ENCODE results near the gene GFER.

The GFER gene

DNA sequence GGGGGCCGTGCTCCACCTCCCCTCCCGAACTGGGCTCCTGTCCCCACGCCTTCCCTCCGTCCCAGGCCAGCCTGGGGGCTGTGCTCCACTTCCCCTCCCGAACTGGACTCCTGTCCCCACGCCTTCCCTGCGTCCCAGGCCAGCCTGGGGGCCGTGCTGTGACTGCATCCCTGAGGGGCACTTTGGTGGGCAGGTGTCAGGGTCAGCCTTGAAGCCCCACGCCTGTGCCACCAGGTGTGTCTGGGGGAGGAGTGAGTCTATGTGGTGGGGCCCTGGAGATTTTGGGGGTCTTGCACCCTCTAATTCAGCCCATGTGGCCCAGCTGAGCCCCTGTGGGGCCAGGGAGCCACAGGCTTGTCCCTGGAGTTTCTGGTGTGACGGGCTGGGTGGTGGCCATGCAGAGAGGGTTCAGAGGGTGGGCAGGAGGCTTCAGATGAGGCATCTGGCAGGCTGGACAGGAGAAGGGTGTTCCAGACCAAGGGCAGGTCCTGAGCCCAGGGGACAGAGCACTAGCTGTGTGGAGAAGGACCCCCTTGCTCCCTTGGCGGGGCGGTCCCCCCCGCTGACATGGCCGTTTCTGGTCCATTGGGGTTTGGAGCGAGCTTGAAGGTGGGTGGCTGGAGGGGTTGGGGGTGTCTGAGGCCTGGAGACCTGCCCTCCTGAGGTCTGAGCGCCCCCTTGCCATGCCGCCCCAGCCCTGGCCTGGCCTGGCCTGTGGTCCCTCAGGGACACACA lies 50.9 kb downstream of the GFER start:
- Histone ChIP-seq H3K27me3 (ENCODE audit: insufficient read depth, low read length, poor library complexity) (no peaks in the 10 kb centered on the region), H3K27ac (ENCODE audit: low read length) (no peak overlapping the region), H3K4me3 (ENCODE audit: low read depth in 1 of 2, low read length in 2 of 2) (no peak overlapping the region), H2AFZ (ENCODE audit: low read depth, low read length) (no peak overlapping the region), H3K9ac (ENCODE audit: low read depth, low read length) (no peak overlapping the region), H4K20me1 (ENCODE audit: insufficient read depth, low read length) (0 out of 2 replicates have a peak, but pooled peaks cover 3% of the 10 kb centered on the region), H3K4me1 (ENCODE audit: insufficient read depth, low read length) (no peaks in the 10 kb centered on the region), H3K36me3 (ENCODE audit: insufficient read depth, low read length) (no peaks in the 10 kb centered on the region), H3K4me2 (ENCODE audit: insufficient read depth, low read length) (no peak overlapping the region), H3K9me3 (ENCODE audit: insufficient read depth, low read length, severe bottlenecking) (no peaks in the 10 kb centered on the region), H3K79me2 (ENCODE audit: insufficient read depth, low read length) (no peaks in the 10 kb centered on the region)
- ATAC-seq (ENCODE audit: insufficient read depth, low read depth) (no peak), DNase-seq (no peak)
- no peak for TF ChIP-seq EZH2 (IDR thresholded peaks at IDR 0.05; ENCODE audit: borderline replicate concordance, low read depth, low read length, severe bottlenecking)
- TF ChIP-seq, protein P1, sequence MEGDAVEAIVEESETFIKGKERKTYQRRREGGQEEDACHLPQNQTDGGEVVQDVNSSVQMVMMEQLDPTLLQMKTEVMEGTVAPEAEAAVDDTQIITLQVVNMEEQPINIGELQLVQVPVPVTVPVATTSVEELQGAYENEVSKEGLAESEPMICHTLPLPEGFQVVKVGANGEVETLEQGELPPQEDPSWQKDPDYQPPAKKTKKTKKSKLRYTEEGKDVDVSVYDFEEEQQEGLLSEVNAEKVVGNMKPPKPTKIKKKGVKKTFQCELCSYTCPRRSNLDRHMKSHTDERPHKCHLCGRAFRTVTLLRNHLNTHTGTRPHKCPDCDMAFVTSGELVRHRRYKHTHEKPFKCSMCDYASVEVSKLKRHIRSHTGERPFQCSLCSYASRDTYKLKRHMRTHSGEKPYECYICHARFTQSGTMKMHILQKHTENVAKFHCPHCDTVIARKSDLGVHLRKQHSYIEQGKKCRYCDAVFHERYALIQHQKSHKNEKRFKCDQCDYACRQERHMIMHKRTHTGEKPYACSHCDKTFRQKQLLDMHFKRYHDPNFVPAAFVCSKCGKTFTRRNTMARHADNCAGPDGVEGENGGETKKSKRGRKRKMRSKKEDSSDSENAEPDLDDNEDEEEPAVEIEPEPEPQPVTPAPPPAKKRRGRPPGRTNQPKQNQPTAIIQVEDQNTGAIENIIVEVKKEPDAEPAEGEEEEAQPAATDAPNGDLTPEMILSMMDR (IDR thresholded peaks at IDR 0.05; ENCODE audit: borderline replicate concordance, extremely low read depth, low read length, poor library complexity, severe bottlenecking), result no peak

DNA sequence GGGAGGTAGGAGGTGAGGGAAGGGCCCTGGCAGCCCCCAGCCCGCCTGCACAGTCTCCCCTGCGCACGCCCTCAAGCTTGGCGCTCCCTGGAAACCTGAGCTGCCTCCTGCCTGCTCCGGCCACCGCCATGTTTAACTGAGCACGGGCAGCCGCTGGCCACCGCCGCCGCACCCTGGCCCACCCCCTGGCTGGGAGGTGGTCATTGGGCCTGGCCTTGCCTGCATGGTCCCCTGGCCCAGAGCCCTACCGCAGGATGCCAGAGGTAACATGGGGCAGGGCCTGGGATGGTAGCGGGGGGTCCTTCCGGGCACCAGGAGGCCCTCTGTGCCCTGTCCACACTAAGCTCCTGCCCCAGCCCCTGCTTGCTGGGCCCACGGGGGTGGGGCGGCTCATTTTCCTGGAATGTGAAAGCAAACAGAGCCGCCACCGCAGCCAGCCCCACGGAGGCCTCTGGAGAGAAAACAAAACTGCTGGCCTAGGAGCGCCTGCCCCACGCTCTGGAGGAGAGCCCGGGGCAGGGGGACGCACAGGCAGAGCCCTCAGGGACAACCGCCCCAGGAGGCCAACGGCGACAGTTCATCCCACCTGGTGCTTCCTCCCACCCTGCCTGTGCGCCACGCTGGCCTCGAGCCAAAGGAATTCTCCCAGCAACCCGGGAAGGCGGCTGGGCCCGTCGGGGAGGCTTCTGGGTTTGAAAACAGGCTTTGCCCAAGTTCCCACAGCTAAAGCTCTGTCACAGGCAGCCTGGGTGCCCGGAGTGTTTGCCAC lies 51.6 kb downstream of the GFER start:
- Histone ChIP-seq H2AFZ (ENCODE audit: low read depth, low read length) (no peak overlapping the region), H3K27me3 (ENCODE audit: insufficient read depth, low read length, poor library complexity) (no peaks in the 10 kb centered on the region), H4K20me1 (ENCODE audit: insufficient read depth, low read length) (0 out of 2 replicates have a peak, but pooled peaks cover 3% of the 10 kb centered on the region), H3K27ac (ENCODE audit: low read length) (no peak overlapping the region), H3K4me3 (ENCODE audit: low read depth in 1 of 2, low read length in 2 of 2) (no peak overlapping the region), H3K9ac (ENCODE audit: low read depth, low read length) (no peak overlapping the region), H3K9me3 (ENCODE audit: insufficient read depth, low read length, severe bottlenecking) (no peaks in the 10 kb centered on the region), H3K4me2 (ENCODE audit: insufficient read depth, low read length) (no peak overlapping the region), H3K79me2 (ENCODE audit: insufficient read depth, low read length) (no peaks in the 10 kb centered on the region), H3K36me3 (ENCODE audit: insufficient read depth, low read length) (no peaks in the 10 kb centered on the region), H3K4me1 (ENCODE audit: insufficient read depth, low read length) (no peaks in the 10 kb centered on the region)
- ATAC-seq (ENCODE audit: insufficient read depth, low read depth), result no peak
- DNase-seq, result no peak
- no peak for TF ChIP-seq EZH2 (IDR thresholded peaks at IDR 0.05; ENCODE audit: borderline replicate concordance, low read depth, low read length, severe bottlenecking)
- TF ChIP-seq, protein P1 (IDR thresholded peaks at IDR 0.05; ENCODE audit: borderline replicate concordance, extremely low read depth, low read length, poor library complexity, severe bottlenecking), result no peak

GRCh38 chr16:2036200-2036966 lies 52.4 kb downstream of the GFER start:
- H3K9ac ChIP-seq (ENCODE audit: low read depth, low read length), result no peak overlapping the region

More at GRCh38 chr16:2036200-2036966, 52.4 kb downstream of the GFER start:
- H3K79me2 ChIP-seq (ENCODE audit: insufficient read depth, low read length), result no peaks in the 10 kb centered on the region
- H3K27ac ChIP-seq (ENCODE audit: low read length), result no peak overlapping the region
- no peak overlapping the region for H3K4me2 ChIP-seq (ENCODE audit: insufficient read depth, low read length)
- TF ChIP-seq, protein P1 (IDR thresholded peaks at IDR 0.05; ENCODE audit: borderline replicate concordance, extremely low read depth, low read length, poor library complexity, severe bottlenecking), result no peak
- TF ChIP-seq EZH2 (IDR thresholded peaks at IDR 0.05; ENCODE audit: borderline replicate concordance, low read depth, low read length, severe bottlenecking), result no peak
- H3K4me1 ChIP-seq (ENCODE audit: insufficient read depth, low read length), result no peaks in the 10 kb centered on the region
- H4K20me1 ChIP-seq (ENCODE audit: insufficient read depth, low read length), result 0 out of 2 replicates have a peak, but pooled peaks cover 3% of the 10 kb centered on the region
- no peaks in the 10 kb centered on the region for H3K27me3 ChIP-seq (ENCODE audit: insufficient read depth, low read length, poor library complexity)
- no peaks in the 10 kb centered on the region for H3K36me3 ChIP-seq (ENCODE audit: insufficient read depth, low read length)
- H2AFZ ChIP-seq (ENCODE audit: low read depth, low read length), result no peak overlapping the region
- ATAC-seq (ENCODE audit: insufficient read depth, low read depth) (no peak), DNase-seq (no peak)
- H3K4me3 ChIP-seq (ENCODE audit: low read depth in 1 of 2, low read length in 2 of 2), result no peak overlapping the region
- H3K9me3 ChIP-seq (ENCODE audit: insufficient read depth, low read length, severe bottlenecking), result no peaks in the 10 kb centered on the region

All from DND-41 (cell line).